SU-DHL-6 (cell line): Measurements from ENCODE around the gene SNX4.

ENCODE experiments used
- EZH2phosphoT487 ChIP-seq: fragments of 200-600 bp; sonication (generic), shearing (Covaris generic); conservative IDR thresholded peaks from 2 replicates; pipeline ENCODE4 v1.6.1; 2018; ENCODE audit warnings: mild to moderate bottlenecking, antibody characterized with exemption, low read length, moderate library complexity, mixed read lengths
- TF ChIP-seq, protein P1 (sequence below): fragments of 200-600 bp; sonication (generic); IDR thresholded peaks from one replicate; pipeline ENCODE4 v1.5.1; 2017; ENCODE audit warnings: antibody characterized with exemption, mild to moderate bottlenecking, low read length, moderate library complexity; ENCODE audit not compliant: insufficient read depth, poor library complexity, severe bottlenecking

- TF ChIP-seq, protein P1, sequence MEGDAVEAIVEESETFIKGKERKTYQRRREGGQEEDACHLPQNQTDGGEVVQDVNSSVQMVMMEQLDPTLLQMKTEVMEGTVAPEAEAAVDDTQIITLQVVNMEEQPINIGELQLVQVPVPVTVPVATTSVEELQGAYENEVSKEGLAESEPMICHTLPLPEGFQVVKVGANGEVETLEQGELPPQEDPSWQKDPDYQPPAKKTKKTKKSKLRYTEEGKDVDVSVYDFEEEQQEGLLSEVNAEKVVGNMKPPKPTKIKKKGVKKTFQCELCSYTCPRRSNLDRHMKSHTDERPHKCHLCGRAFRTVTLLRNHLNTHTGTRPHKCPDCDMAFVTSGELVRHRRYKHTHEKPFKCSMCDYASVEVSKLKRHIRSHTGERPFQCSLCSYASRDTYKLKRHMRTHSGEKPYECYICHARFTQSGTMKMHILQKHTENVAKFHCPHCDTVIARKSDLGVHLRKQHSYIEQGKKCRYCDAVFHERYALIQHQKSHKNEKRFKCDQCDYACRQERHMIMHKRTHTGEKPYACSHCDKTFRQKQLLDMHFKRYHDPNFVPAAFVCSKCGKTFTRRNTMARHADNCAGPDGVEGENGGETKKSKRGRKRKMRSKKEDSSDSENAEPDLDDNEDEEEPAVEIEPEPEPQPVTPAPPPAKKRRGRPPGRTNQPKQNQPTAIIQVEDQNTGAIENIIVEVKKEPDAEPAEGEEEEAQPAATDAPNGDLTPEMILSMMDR, result no peak
- no peak for TF ChIP-seq EZH2phosphoT487
These were observed 87.9 kb downstream of the SNX4 start for GRCh38 chr3:125431912-125432790.
